ENCODE results near the gene JSRP1.

- TF ChIP-seq CTCF (IDR thresholded peaks at IDR 0.05) (no peak), POLR2A (IDR thresholded peaks at IDR 0.05) (no peak)
Measured at GRCh38 chr19:2245273-2245672, 10.9 kb downstream of the JSRP1 start.
